AG04450 (cell line): ENCODE results near the gene HDAC2. TPM values are rescaled to one million over a fixed set of nuclear protein-coding genes. Genes with fewer than 3 reads are reported as not detected.
A peak's percentile ranks its signal among the peaks of the same experiment; 100 is the strongest.

Experiments
- CTCF ChIA-PET: fragments of 300-600, 350-600 bp; formaldehyde crosslinking; extraction: SDS; loops from one replicate; lab custom pipeline; 2022; ENCODE audit warnings: antibody characterized with exemption, inconsistent platforms; lab: Charles Lee
- POLR2A ChIA-PET: fragments of 350-600 bp; formaldehyde crosslinking; extraction: SDS; loops from one replicate; lab custom pipeline; 2021; ENCODE audit warnings: antibody characterized with exemption, inconsistent platforms; lab: Yijun Ruan, JAX
- DNase-seq: peaks from one replicate; pipeline ENCODE4 v3.0.0-alpha.2; 2011; ENCODE audit warnings: low read depth, low spot score
- H3K27ac ChIP-seq: one replicate; pipeline ENCODE4 v1.5.1; 2012; ENCODE audit warnings: low read depth, low read length, control low read depth
- H3K27me3 ChIP-seq: one replicate; pipeline ENCODE4 v1.6.0; 2012; ENCODE audit warnings: low read length; ENCODE audit not compliant: control insufficient read depth, insufficient read depth
- H3K4me3 ChIP-seq: 2 replicates; pipeline ENCODE4 v1.5.1; 2011; ENCODE audit warnings: mild to moderate bottlenecking, low read depth, low read length, control low read depth
- H3K9me3 ChIP-seq: 2 replicates; pipeline ENCODE4 v1.5.1; 2012; ENCODE audit warnings: low read length; ENCODE audit not compliant: control insufficient read depth, insufficient read depth
- polyA plus RNA-seq: library from polyadenylated mRNA; depleted of rRNA; stranded (reverse); fragments of >200 nt; gene quantifications from 2 replicates; pipeline ENCODE4 v1.2.3, GENCODE V29; 2011
- TF ChIP-seq, protein P1 (sequence below): IDR thresholded peaks from 2 replicates; pipeline ENCODE4 v1.5.1; 2011; ENCODE audit warnings: low read depth, low read length, control low read depth, inconsistent platforms

HDAC2 gene
- polyA plus RNA-seq, 1 experiment: 242 TPM

DNA sequence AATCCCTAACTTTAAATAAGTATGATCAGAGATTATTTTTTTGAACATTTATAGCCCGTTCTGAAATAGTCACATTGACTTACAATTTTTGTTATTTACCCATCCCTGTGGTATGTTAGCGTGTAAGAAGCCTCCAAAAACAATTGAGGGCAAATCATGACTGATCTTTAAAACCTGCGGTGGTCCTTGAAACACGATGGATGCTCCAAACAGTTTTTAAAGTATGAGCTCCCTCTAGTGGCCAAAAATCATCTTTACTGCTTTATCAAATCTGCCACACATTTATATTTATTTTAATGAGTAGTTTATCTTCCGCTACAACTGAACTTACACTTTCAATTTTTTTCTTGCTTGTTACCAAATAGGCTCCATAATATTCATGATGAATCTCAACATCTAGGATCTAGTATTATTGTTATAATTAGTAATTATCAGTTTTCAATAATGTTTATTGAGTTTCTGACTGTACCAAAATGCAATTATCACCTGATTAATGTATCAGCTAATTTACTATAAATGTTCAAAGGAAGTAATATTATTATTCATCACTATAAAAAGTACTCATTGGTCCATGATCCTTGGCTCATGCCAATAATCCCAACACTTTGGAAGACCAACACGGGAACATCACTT, 61.6 kb downstream of the HDAC2 start:
- Histone ChIP-seq H3K9me3 (peaks cover 3% of the 10 kb centered on the region; the same call in 1 of the 2 replicates), H3K27ac (no peak overlapping the region), H3K27me3 (no peaks in the 10 kb centered on the region), H3K4me3 (no peak overlapping the region)
- TF ChIP-seq, protein P1, sequence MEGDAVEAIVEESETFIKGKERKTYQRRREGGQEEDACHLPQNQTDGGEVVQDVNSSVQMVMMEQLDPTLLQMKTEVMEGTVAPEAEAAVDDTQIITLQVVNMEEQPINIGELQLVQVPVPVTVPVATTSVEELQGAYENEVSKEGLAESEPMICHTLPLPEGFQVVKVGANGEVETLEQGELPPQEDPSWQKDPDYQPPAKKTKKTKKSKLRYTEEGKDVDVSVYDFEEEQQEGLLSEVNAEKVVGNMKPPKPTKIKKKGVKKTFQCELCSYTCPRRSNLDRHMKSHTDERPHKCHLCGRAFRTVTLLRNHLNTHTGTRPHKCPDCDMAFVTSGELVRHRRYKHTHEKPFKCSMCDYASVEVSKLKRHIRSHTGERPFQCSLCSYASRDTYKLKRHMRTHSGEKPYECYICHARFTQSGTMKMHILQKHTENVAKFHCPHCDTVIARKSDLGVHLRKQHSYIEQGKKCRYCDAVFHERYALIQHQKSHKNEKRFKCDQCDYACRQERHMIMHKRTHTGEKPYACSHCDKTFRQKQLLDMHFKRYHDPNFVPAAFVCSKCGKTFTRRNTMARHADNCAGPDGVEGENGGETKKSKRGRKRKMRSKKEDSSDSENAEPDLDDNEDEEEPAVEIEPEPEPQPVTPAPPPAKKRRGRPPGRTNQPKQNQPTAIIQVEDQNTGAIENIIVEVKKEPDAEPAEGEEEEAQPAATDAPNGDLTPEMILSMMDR: peak; percentile 58
- POLR2A ChIA-PET: no interaction called here
- CTCF ChIA-PET: interaction anchor here (0.7 to 3.0 kb wide), 18 partner anchors 8 to 1619 kb away, joined by 3 to 17 read pairs (median 4); no protein-coding TSS in a partner anchor
- peak; percentile 63 for DNase-seq

DNA sequence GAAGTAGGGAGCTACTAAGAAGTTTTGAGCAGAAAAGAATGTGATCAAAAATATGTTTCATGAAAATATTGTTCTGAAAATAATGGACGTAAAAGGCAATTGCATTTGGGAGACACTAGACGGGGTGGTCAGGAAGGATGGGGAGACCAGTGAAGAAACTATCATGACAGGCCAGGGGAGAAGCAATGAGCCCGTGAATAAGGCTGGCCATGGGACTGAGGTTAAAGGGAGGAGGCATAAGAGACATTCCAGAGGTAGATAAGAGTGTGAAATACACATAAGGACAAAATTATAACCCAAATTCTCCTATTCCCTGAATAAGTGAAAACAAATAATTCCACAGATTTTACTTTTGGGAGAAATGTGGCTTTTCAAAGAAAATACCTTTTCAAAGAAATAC, 62.1 kb downstream of the HDAC2 start:
- DNase-seq: no peak
- no peak overlapping the region for H3K27ac ChIP-seq
- H3K27me3 ChIP-seq: no peaks in the 10 kb centered on the region
- POLR2A ChIA-PET: no interaction called here
- H3K4me3 ChIP-seq: no peak overlapping the region
- H3K9me3 ChIP-seq: peaks cover 3% of the 10 kb centered on the region; the same call in 1 of the 2 replicates
- CTCF ChIA-PET: interaction anchor here (0.7 to 3.0 kb wide), 16 partner anchors 9 to 1619 kb away, joined by 3 to 17 read pairs (median 4); no protein-coding TSS in a partner anchor
- TF ChIP-seq, protein P1: no peak

DNA sequence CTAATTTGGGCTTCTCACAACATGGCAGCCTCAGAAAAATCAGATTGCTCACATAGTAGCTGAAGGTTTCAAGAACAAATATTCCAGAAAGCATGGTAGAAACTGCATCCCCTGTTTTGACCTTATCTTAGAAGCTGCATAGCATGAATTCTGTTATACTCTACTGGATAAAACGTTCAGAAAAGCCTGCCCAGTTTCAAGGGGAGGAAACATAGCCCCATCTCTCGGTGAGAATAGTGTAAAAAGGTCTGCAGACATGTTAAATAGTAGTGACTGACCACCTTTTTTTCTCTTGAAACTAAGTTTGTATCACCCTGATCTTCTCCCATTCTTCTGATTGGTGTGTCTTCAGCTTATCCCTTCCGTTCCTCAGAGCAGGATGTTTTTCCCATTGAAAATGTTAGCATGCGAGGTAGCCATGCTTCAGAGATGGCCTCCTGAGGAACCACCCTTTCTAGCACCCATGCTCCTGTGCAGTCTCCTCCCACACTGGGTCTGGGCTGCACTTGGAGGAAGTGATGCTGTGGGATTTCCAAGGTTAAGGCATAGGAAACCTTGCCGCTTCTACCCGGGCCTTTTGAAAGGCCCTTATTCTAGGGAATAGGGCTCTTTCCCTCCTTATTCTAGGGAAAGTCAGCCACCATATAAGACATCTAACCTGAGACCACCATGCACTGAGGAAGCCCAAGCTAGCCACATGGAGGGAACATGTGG, 63.7 kb downstream of the HDAC2 start:
- Histone ChIP-seq H3K4me3 (no peak overlapping the region), H3K27ac (no peak overlapping the region), H3K27me3 (no peaks in the 10 kb centered on the region), H3K9me3 (peaks cover 3% of the 10 kb centered on the region; the same call in 1 of the 2 replicates)
- TF ChIP-seq, protein P1: no peak
- ChIA-PET POLR2A (interaction anchor here (0.6 kb wide), 1 partner anchor 1536 kb away, joined by 4 read pairs; no protein-coding TSS in a partner anchor), CTCF (interaction anchor here (0.7 to 3.0 kb wide), 6 partner anchors 12 to 1117 kb away, joined by 3 to 17 read pairs (median 7); no protein-coding TSS in a partner anchor)
- DNase-seq: no peak

DNA sequence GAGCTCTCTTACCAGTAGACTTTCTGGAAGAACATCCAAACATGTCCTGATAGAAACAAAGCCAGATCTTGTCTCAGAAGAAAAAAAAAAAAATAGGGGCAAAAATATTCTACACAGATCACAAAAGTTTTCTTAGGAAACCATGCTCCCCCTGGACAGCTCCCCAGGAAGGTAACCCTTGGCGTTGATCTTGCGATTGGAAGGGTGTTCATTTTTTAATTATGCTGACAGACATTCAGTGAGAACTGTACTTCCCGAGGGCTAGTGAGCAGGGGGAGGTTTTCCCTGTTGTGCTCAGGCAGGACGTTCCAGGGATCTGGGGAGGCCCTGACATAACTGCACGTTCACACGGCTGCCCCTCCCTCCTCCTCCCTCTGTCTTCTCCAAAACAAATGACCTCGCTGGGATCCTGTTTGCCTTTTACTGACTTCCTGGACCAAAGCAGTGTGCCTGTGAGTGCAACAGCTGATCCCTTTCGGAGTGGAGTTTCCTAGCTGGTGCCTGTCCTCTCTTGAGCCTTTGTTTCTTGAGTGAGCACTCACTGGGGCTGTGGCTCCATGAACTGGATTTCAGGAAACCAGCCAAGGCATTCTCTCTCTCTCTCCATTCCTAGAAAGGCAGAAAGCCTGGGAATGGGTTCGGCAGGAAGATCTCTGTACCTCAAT, 67.2 kb downstream of the HDAC2 start:
- ChIA-PET CTCF (interaction anchor here (0.6 to 0.7 kb wide), 2 partner anchors 311 to 1135 kb away, joined by 3 to 4 read pairs; no protein-coding TSS in a partner anchor), POLR2A (no interaction called here)
- TF ChIP-seq, protein P1: no peak
- Histone ChIP-seq H3K9me3 (peaks cover 3% of the 10 kb centered on the region; the same call in 1 of the 2 replicates), H3K27me3 (no peaks in the 10 kb centered on the region), H3K27ac (peak overlapping the region; percentile 31), H3K4me3 (no peak overlapping the region)
- no peak for DNase-seq
